ENCODE results near the gene USP22.

The USP22 gene

GRCh38 chr17:21042458-21043295 lies at the start of gene USP22:
TSS of gene USP22 (minus strand) at chr17:21043011. CDS start at chr17:21042835, 176 bp downstream.
- H3K9me3 ChIP-seq (ENCODE audit: control insufficient read depth, insufficient read depth, low read length), result no peaks in the 10 kb centered on the region
- H3K9me2 ChIP-seq (replicated peaks; ENCODE audit: control insufficient read depth, low read length), result no peaks in the 10 kb centered on the region
- TF ChIP-seq CTCF (IDR thresholded peaks at IDR 0.05; ENCODE audit: low read depth, low read length, poor library complexity, severe bottlenecking) (no peak), EZH2phosphoT487 (IDR thresholded peaks at IDR 0.05; ENCODE audit: borderline replicate concordance, low read length) (no peak)
- no peaks in the 10 kb centered on the region for H3K27me3 ChIP-seq (ENCODE audit: control insufficient read depth, low read length)
- H3K4me1 ChIP-seq (ENCODE audit: control insufficient read depth, low read length), result peaks cover 42% of the 10 kb centered on the region
- peak within 1 kb of the TSS; percentile 98 for H3K4me2 ChIP-seq (ENCODE audit: low read length)
- H3K4me3 ChIP-seq (ENCODE audit: low read length), result peak within 1 kb of the TSS; percentile 79
- H4K20me1 ChIP-seq (ENCODE audit: control insufficient read depth, insufficient read depth, low read depth, low read length), result peaks cover 23% of the 10 kb centered on the region
- peaks cover 51% of the 10 kb centered on the region for H3K79me2 ChIP-seq (ENCODE audit: control insufficient read depth, low read length)
- peaks cover 16% of the 10 kb centered on the region for H3F3A ChIP-seq (ENCODE audit: control insufficient read depth, insufficient read depth)
- peak within 1 kb of the TSS; percentile 95 for H3K27ac ChIP-seq (ENCODE audit: low read depth, low read length)
- peaks cover 44% of the 10 kb centered on the region for H3K36me3 ChIP-seq (ENCODE audit: control insufficient read depth, low read length)

- TF ChIP-seq EZH2phosphoT487 (IDR thresholded peaks at IDR 0.05; ENCODE audit: borderline replicate concordance, low read length), result no peak
- no peak overlapping the region for H3K27ac ChIP-seq (ENCODE audit: low read depth, low read length)
- no peaks in the 10 kb centered on the region for H3K36me3 ChIP-seq (ENCODE audit: control insufficient read depth, low read length)
- peaks cover 36% of the 10 kb centered on the region for H3K4me1 ChIP-seq (ENCODE audit: control insufficient read depth, low read length)
- H3K9me3 ChIP-seq (ENCODE audit: control insufficient read depth, insufficient read depth, low read length), result no peaks in the 10 kb centered on the region
- H3K27me3 ChIP-seq (ENCODE audit: control insufficient read depth, low read length), result no peaks in the 10 kb centered on the region
- no peaks in the 10 kb centered on the region for H4K20me1 ChIP-seq (ENCODE audit: control insufficient read depth, insufficient read depth, low read depth, low read length)
- no peaks in the 10 kb centered on the region for H3K9me2 ChIP-seq (replicated peaks; ENCODE audit: control insufficient read depth, low read length)
- H3K79me2 ChIP-seq (ENCODE audit: control insufficient read depth, low read length), result no peaks in the 10 kb centered on the region
- peak overlapping the region; percentile 33; the same call in 1 of the 2 replicates for H3K4me2 ChIP-seq (ENCODE audit: low read length)
- H3F3A ChIP-seq (ENCODE audit: control insufficient read depth, insufficient read depth), result peaks cover 3% of the 10 kb centered on the region
- no peak overlapping the region for H3K4me3 ChIP-seq (ENCODE audit: low read length)
Observed at GRCh38 chr17:21090902-21091618, 48.2 kb upstream of the USP22 start.

- Histone ChIP-seq H4K20me1 (ENCODE audit: control insufficient read depth, insufficient read depth, low read depth, low read length) (no peaks in the 10 kb centered on the region), H3K9me2 (replicated peaks; ENCODE audit: control insufficient read depth, low read length) (no peaks in the 10 kb centered on the region), H3K27me3 (ENCODE audit: control insufficient read depth, low read length) (no peaks in the 10 kb centered on the region), H3K4me2 (ENCODE audit: low read length) (peak overlapping the region; percentile 63), H3K4me3 (ENCODE audit: low read length) (peak overlapping the region; percentile 36), H3F3A (ENCODE audit: control insufficient read depth, insufficient read depth) (no peaks in the 10 kb centered on the region; the same call in 1 of the 2 replicates), H3K36me3 (ENCODE audit: control insufficient read depth, low read length) (no peaks in the 10 kb centered on the region), H3K27ac (ENCODE audit: low read depth, low read length) (no peak overlapping the region), H3K9me3 (ENCODE audit: control insufficient read depth, insufficient read depth, low read length) (peaks cover 4% of the 10 kb centered on the region; the same call in 1 of the 2 replicates), H3K4me1 (ENCODE audit: control insufficient read depth, low read length) (peaks cover 34% of the 10 kb centered on the region), H3K79me2 (ENCODE audit: control insufficient read depth, low read length) (no peaks in the 10 kb centered on the region)
- TF ChIP-seq EZH2phosphoT487 (IDR thresholded peaks at IDR 0.05; ENCODE audit: borderline replicate concordance, low read length) (no peak), CTCF (IDR thresholded peaks at IDR 0.05; ENCODE audit: low read depth, low read length, poor library complexity, severe bottlenecking) (no peak)
Observed at GRCh38 chr17:21089933-21090901, 47.4 kb upstream of the USP22 start.

Data from DOHH2 (cell line).